Keratinocyte (primary cell): ENCODE data around the gene POLE.

ENCODE experiments used
- CTCF ChIP-seq, 3 experiments: IDR thresholded peaks in 1 of 3; conservative IDR thresholded peaks in 1 of 3; optimal IDR thresholded peaks in 1 of 3; 2 replicates in 2 of 3; 3 replicates in 1 of 3; pipeline versions ENCODE3 to v1.5.1; 2011; ENCODE audit warnings: low read length in 3 of 3, mild to moderate bottlenecking in 3 of 3, moderate library complexity in 2 of 3, control low read depth in 1 of 3, inconsistent platforms in 1 of 3; ENCODE audit not compliant: insufficient read depth in 2 of 3; ENCODE audit errors: extremely low read depth in 1 of 3
- EZH2 ChIP-seq: IDR thresholded peaks from one replicate; pipeline ENCODE4 v1.6.1; 2012; ENCODE audit warnings: inconsistent platforms, mild to moderate bottlenecking, low read length, moderate library complexity

GRCh38 chr12:132728502-132728901 lies 41.4 kb upstream of the POLE start:
- no peak for TF ChIP-seq CTCF (optimal IDR thresholded peaks at IDR 0.05 in 1 of 3, IDR thresholded peaks at IDR 0.05 in 1 of 3, conservative IDR thresholded peaks at IDR 0.05 in 1 of 3; ENCODE audit: extremely low read depth in 1 of 3, insufficient read depth in 2 of 3, low read length in 3 of 3)
- no peak for TF ChIP-seq EZH2
